NCI-H510A treated with DMSO at 0.1 percent for 48 hours (cell line): ENCODE data around the gene TIMM23B.
"Not testable (repeated sequence)": the region's sequence is repeated elsewhere in the genome, so short reads cannot be mapped to it uniquely, and the experiment has no call there.

Experiments
- DNase-seq: peaks from one replicate; lab custom pipeline; 2025; lab: John Stamatoyannopoulos, UW

Gene TIMM23B

DNA sequence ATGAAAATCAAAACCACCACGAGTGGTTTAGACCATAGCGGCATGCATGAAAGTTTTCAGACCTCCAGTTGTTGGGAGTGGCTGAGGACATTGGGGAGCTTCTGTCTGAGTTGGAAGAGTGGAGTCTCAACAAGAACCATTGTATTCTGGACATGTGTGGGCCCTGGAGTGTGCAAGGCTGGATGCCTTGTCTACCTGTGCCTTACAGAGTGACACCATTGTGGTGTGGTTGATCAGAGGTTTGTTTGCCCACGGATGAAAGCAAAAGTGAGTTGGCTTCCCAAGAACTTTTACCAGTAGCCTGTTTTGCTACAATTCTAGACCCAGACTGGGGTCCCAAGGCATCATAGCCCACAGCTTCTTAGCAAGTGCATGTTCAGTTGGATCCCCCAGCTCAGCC, 35.9 kb downstream of the TIMM23B start:
- not testable (repeated sequence) for DNase-seq

DNA sequence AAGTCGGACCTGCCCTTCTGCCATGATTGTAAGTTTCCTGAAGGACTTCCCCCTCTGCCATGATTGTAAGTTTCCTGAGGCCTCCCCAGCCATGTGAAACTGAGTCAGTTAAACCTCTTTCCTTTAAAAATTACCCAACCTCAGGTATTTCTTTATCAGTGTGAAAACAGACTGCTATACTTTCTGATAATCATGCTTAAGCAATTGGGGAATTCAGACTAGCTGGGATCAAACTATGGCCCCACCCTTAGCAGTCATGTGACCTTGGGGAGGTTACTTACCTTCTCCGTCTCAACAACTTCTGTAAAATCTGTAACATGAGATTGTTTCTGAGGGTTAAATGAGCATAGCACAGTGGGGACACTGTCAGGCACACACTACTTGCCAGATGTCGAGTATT, 45.4 kb downstream of the TIMM23B start:
- not testable (repeated sequence) for DNase-seq

DNA sequence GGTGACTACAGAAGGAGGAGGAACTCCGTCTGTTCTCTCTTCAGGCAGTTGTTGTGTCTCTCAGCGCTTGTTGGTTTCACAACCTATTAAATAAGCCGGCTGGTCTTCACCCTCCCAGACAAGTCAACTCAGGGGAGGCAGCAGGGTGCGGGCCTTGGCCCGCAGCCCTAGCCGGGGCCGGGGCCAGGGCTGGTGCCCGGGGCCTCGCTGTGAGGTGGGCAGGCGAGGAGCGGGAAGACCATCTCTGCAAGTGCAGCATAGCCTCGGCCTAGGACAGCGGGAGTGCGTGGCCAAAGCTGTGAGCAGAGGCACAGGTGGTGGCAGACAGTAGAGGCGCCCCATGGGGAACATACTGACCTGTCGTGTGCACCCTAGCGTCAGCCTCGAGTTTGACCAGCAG, 46.5 kb downstream of the TIMM23B start, which contains the start of gene AGAP6:
TSS of gene AGAP6 (plus strand) at position 31 of the 400 bp plus-strand sequence. CDS start at position 341, 310 bp downstream.
- DNase-seq = not testable (repeated sequence)

DNA sequence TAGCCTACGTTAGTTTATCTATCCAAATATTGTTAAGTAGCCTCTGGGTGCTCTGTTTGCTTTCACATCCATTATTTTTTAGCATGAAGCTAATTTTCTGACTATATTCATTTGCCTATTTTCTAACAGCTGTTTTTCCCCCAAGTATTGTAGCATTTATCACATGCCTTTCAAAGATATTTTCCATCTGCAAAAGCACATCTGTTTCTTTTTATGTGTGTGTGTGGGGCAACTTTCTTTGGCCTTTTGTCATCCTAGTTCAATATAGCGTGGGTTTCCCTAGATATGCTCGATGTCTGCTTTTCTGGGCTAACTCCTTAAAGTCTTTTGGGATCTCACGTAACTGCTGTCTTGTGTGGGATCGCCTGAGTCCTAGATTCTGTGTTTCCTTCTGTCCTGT, 53.5 kb downstream of the TIMM23B start:
- not testable (repeated sequence) for DNase-seq

DNA sequence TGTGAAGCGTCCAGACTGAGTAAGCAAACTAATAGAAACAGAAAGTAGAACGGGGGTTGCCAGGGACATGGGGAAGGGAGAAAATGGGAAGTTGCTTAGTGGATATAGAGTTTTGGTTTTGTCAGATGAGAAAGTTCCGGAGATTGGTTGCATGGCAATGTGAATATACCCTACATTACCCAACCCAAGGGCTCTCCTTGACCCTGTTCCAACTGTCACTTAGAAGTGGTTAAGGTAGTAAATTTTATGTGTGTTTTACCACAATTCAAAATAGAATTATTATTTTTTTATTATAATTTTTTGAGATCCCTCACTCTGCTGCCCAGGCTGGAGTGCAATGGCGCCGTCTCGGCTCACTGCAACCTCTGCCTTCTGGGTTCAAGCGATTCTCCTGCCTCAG, 72.2 kb downstream of the TIMM23B start:
- DNase-seq = not testable (repeated sequence)

DNA sequence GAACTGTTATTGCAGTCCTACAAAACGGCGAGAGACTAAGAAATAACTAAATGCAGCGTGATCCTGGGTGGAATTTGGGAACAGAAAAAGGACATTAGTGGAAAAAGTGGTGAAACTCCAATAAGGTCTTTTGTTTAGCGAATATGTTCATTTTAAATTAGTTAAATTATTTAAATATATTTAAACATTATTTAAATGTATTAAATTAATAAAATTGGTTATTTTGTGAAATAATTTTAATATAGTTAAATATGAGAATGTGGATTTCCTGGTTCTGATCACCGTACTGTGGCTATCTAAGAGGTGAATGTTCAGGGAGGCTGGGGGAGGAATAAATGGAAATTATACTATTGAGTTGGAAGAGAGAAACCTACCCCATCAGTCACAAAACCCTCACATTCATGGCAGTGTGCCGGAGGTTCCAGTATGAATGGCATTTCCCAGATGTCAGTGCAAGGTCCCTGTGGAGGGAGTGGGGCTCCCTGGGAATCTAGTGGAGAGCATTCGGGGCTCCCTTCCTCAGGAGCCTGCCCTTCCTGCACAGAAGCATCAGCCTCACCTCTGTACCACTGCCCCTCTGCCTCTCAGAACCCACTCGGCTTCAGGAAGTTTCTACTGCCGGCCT, 73.9 kb downstream of the TIMM23B start:
- not testable (repeated sequence) for DNase-seq

DNA sequence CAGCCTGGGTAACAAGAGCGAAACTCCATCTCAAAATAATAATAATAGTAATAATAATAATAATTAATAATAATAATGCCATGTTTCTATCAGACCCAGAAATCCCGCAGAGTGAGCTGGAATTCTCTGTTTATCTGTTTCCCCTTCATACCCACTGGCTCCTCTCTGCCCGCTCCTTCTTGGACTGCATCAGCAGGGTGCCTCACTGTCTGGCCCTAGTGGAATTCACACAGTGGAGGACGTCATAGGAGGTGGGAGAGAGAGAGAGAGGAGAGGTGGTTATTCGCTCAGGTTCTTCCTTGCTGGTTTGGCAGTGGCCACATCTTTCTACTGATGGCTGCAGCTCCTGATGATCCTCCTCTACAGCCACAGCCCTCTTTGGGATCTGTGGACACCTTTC, 75.1 kb downstream of the TIMM23B start:
- not testable (repeated sequence) for DNase-seq

DNA sequence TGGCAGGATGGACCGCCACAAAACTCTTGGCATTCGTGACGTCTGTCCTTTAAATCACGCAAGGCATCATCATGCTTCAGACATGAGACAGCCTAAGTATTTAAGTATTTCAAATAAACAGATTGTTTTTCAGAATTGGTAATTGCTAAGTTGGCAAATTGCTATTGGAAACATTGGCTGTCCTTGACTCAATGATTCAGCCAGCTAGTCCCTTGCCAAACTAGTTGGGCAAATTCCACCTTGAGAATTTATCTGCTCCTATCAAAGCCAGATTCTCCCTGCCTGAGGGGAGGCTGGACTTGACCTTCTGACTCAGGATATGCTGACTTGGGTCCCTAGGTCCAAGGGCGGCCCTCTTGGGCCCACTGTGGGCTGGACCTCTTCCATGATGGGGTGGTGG, 75.8 kb downstream of the TIMM23B start:
- not testable (repeated sequence) for DNase-seq

DNA sequence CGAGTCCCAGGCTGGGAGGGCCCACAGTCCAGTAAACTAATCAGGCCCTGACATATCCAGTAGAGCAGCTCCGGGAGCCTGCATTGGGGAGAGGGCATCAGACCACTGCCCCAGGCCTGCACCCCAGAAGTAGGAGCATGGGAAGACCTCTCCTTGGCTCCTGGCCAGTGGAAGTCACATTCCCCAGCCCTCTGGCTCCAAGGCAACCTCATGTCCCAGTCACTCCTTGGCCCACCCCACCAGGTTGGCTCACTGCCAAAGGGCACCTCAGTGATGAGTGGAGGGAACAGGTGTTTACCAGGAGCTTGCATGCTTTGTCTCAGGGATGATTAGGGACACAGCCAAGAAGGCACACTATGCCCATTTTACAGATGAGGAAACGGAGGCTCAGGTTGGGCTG, 77.4 kb downstream of the TIMM23B start:
- not testable (repeated sequence) for DNase-seq

DNA sequence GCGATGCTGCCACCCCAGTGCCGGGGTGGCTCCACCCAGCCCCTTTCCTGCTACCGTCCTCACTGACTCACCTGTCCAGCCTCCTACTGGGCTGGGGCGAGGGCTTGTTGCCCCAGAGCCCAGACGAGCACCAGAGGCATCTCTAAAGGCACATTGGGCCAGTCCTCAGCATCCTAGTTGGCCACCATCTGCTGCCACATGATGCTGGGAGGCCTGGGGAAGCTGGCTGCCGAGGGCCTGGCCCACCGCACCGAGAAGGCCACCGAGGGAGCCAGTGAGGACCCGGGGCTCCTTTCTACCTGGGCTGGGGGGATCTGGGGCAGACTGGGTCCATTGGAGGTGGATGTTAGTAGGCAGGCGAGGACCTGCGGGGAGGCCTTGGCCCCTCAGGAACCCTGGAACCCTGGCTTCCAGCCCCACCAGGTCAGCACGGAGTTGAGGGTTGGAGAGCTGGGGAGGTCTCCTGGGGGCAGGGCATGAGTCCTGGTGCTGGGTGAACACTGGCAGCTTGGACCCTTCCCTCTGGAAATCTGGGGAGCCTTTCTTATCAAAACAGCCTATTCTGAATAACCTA, 78.7 kb downstream of the TIMM23B start:
- not testable (repeated sequence) for DNase-seq

DNA sequence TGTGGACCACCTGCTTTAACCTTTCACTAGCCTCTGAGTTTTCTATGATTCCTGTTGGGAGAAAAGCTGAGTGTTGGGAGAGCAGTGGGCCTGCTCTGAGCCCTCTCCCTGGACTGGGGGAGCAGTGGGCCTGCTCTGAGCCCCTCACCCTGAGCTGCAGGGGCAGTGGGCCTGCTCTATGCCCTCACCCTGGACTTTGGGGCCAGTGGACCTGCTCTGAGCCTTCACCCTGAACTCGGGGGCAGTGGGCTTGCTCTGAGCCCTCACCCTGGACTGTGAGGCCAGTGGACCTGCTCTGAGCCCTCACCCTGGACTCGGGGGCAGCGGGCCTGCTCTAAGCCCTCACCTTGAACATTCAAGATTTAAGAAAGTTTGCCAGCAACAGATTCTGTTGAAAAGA, 79.8 kb downstream of the TIMM23B start:
- no peak for DNase-seq
